Keratinocyte (primary cell): ENCODE measurements around the gene TOP3B. TPM values are rescaled to one million over a fixed set of nuclear protein-coding genes. Genes with fewer than 3 reads are reported as not detected.

Experiments
- DNase-seq: peaks from one replicate; pipeline ENCODE4 v3.0.0-alpha.2; 2011; ENCODE audit warnings: low read depth, missing footprints, low spot score
- FAIRE-seq: peaks from 2 replicates; lab custom pipeline; 2011; peaks lifted over from hg19 to GRCh38; lab: Jason Lieb, UNC
- H2AFZ ChIP-seq: 2 replicates; pipeline ENCODE4 v1.6.0; 2012; ENCODE audit warnings: low read length, control low read depth, inconsistent platforms; ENCODE audit not compliant: control insufficient read depth
- H3K27ac ChIP-seq: 2 replicates; pipeline ENCODE4 v1.5.1; 2011; ENCODE audit warnings: low read length; ENCODE audit not compliant: control insufficient read depth, insufficient read depth
- H3K27me3 ChIP-seq: 3 replicates; pipeline ENCODE4 v1.6.0; 2011; ENCODE audit warnings: low read length; ENCODE audit not compliant: control insufficient read depth, insufficient read depth; ENCODE audit errors: extremely low read depth
- H3K36me3 ChIP-seq, 2 experiments: 2 replicates in 1 of 2; 3 replicates in 1 of 2; pipeline ENCODE4 v1.5.1; 2011; ENCODE audit warnings: low read length in 2 of 2, mild to moderate bottlenecking in 1 of 2; ENCODE audit not compliant: control insufficient read depth in 2 of 2, insufficient read depth in 2 of 2; ENCODE audit errors: extremely low read depth in 1 of 2
- H3K4me1 ChIP-seq: 3 replicates; pipeline ENCODE4 v1.5.1; 2011; ENCODE audit warnings: low read length; ENCODE audit not compliant: control insufficient read depth, insufficient read depth; ENCODE audit errors: extremely low read depth
- H3K4me2 ChIP-seq: 3 replicates; pipeline ENCODE4 v1.6.0; 2011; ENCODE audit warnings: low read depth, low read length; ENCODE audit not compliant: control insufficient read depth, insufficient read depth; ENCODE audit errors: extremely low read depth
- H3K4me3 ChIP-seq, 3 experiments: fragments of 200-600 bp in 1 of 3; sonication (generic) in 1 of 3; 2 replicates in 2 of 3; 3 replicates in 1 of 3; pipeline ENCODE4 v1.5.1; 2011 to 2016; ENCODE audit warnings: low read length in 3 of 3, mild to moderate bottlenecking in 3 of 3, control low read depth in 2 of 3, inconsistent platforms in 1 of 3, low read depth in 1 of 3, mixed read lengths in 1 of 3, mixed run types in 1 of 3, moderate library complexity in 1 of 3; ENCODE audit not compliant: control insufficient read depth in 2 of 3, insufficient read depth in 2 of 3; ENCODE audit errors: extremely low read depth in 1 of 3
- H3K79me2 ChIP-seq: 2 replicates; pipeline ENCODE4 v1.6.0; 2012; ENCODE audit warnings: low read length; ENCODE audit not compliant: control insufficient read depth, insufficient read depth
- H3K9ac ChIP-seq: 3 replicates; pipeline ENCODE4 v1.6.0; 2011; ENCODE audit warnings: low read length; ENCODE audit not compliant: control insufficient read depth, insufficient read depth; ENCODE audit errors: extremely low read depth
- H3K9me1 ChIP-seq: 3 replicates; pipeline ENCODE4 v1.6.0; 2011; ENCODE audit warnings: low read length; ENCODE audit not compliant: control insufficient read depth, insufficient read depth; ENCODE audit errors: extremely low read depth
- H3K9me3 ChIP-seq: 2 replicates; pipeline ENCODE4 v1.5.1; 2012; ENCODE audit warnings: low read depth, low read length; ENCODE audit not compliant: control insufficient read depth
- H4K20me1 ChIP-seq: 3 replicates; pipeline ENCODE4 v1.6.0; 2011; ENCODE audit warnings: low read length; ENCODE audit not compliant: control insufficient read depth, insufficient read depth; ENCODE audit errors: extremely low read depth
- EZH2 ChIP-seq: IDR thresholded peaks from one replicate; pipeline ENCODE4 v1.6.1; 2012; ENCODE audit warnings: inconsistent platforms, mild to moderate bottlenecking, low read length, moderate library complexity
- dilution Hi-C: fragments of 300-500 bp; cut with MboI; formaldehyde crosslinking; loops from one replicate; pipeline ENCODE4 v1.7.0; 2020; ENCODE audit warnings: low sequenced_read_pairs; ENCODE audit not compliant: extremely low pct_ligation_motif_present
- polyA plus RNA-seq, 5 experiments: library from polyadenylated mRNA; depleted of rRNA in 3 of 5; stranded (reverse) in 3 of 5; stranded (forward) in 1 of 5; unstranded in 1 of 5; fragments of >200 nt; gene quantifications; 1 replicate in 1 of 5; 2 replicates in 3 of 5; 3 replicates in 1 of 5; pipeline versions ENCODE4 v1.2.1 to v1.2.3, GENCODE V29; 2011 to 2012; ENCODE audit warnings: missing spikeins in 2 of 5, low read depth in 1 of 5, low replicate concordance in 1 of 5
- TF ChIP-seq, protein P1 (sequence below), 3 experiments: IDR thresholded peaks in 1 of 3; conservative IDR thresholded peaks in 1 of 3; optimal IDR thresholded peaks in 1 of 3; 2 replicates in 2 of 3; 3 replicates in 1 of 3; pipeline versions ENCODE3 to v1.5.1; 2011; ENCODE audit warnings: low read length in 3 of 3, mild to moderate bottlenecking in 3 of 3, moderate library complexity in 2 of 3, control low read depth in 1 of 3, inconsistent platforms in 1 of 3; ENCODE audit not compliant: insufficient read depth in 2 of 3; ENCODE audit errors: extremely low read depth in 1 of 3

TOP3B gene
- polyA plus RNA-seq, 1 donor (not counting 4 experiments of a cell fraction or from before 2014, with no cell fraction given), result 13.8 TPM

DNA sequence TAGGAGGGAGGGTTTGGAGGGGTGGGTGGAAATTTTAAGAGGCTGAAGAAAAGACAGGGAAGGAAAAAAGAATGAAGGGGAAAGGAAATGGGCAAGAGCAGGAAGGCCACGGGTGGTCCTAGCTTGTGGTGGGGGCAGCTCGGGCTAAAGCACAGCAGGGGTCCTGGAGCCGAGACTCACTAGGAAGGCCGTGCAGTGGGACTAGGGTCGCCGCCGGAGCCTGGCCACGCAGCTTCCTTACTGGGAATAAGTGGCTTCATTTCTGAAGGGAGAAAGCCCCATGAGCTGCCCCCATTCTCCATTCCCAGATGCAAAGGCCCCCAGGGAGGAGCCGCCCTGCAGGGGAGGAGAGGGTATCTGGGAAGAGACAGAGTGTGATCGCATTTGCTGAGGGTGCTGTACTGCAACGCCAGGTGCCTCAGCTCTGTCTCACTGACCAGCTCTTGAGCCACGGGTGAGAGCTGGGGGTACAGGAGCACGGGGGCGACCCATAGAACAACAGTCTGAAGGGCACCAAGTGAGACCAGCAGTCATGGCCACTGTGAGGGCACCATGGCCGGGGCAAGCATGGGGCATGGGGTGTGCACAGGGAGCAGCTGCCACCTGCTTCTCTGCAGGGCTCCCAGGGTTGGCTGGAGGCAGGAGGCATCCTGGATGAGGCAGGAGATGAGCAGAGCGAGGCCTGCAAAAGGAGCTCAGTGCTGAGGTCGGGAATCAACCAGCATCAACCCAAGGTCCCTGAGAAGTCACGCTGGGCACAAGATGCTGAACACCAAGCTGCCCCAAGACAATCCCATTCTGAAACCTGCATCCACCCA, 11.6 kb downstream of the TOP3B start:
- dilution Hi-C loops, result no loop called here
- H3K27me3 ChIP-seq, result no peaks in the 10 kb centered on the region
- TF ChIP-seq, protein P1, sequence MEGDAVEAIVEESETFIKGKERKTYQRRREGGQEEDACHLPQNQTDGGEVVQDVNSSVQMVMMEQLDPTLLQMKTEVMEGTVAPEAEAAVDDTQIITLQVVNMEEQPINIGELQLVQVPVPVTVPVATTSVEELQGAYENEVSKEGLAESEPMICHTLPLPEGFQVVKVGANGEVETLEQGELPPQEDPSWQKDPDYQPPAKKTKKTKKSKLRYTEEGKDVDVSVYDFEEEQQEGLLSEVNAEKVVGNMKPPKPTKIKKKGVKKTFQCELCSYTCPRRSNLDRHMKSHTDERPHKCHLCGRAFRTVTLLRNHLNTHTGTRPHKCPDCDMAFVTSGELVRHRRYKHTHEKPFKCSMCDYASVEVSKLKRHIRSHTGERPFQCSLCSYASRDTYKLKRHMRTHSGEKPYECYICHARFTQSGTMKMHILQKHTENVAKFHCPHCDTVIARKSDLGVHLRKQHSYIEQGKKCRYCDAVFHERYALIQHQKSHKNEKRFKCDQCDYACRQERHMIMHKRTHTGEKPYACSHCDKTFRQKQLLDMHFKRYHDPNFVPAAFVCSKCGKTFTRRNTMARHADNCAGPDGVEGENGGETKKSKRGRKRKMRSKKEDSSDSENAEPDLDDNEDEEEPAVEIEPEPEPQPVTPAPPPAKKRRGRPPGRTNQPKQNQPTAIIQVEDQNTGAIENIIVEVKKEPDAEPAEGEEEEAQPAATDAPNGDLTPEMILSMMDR (optimal IDR thresholded peaks at IDR 0.05 in 1 of 3, IDR thresholded peaks at IDR 0.05 in 1 of 3, conservative IDR thresholded peaks at IDR 0.05 in 1 of 3; ENCODE audit: extremely low read depth in 1 of 3, insufficient read depth in 2 of 3, low read length in 3 of 3), result no peak
- TF ChIP-seq EZH2, result no peak
- peaks cover 5% of the 10 kb centered on the region for H4K20me1 ChIP-seq
- no peak overlapping the region for H3K27ac ChIP-seq
- no peak overlapping the region for H3K4me2 ChIP-seq
- no peak overlapping the region for H3K9ac ChIP-seq
- H2AFZ ChIP-seq, result no peak overlapping the region
- no peaks in the 10 kb centered on the region for H3K9me1 ChIP-seq
- H3K36me3 ChIP-seq, result peaks cover 59 to 65% of the 10 kb centered on the region in 2 experiments
- H3K4me1 ChIP-seq, result peaks cover 6% of the 10 kb centered on the region
- DNase-seq (no peak), FAIRE-seq (no peak)
- H3K79me2 ChIP-seq, result no peaks in the 10 kb centered on the region
- no peaks in the 10 kb centered on the region for H3K9me3 ChIP-seq
- no peak overlapping the region for H3K4me3 ChIP-seq

DNA sequence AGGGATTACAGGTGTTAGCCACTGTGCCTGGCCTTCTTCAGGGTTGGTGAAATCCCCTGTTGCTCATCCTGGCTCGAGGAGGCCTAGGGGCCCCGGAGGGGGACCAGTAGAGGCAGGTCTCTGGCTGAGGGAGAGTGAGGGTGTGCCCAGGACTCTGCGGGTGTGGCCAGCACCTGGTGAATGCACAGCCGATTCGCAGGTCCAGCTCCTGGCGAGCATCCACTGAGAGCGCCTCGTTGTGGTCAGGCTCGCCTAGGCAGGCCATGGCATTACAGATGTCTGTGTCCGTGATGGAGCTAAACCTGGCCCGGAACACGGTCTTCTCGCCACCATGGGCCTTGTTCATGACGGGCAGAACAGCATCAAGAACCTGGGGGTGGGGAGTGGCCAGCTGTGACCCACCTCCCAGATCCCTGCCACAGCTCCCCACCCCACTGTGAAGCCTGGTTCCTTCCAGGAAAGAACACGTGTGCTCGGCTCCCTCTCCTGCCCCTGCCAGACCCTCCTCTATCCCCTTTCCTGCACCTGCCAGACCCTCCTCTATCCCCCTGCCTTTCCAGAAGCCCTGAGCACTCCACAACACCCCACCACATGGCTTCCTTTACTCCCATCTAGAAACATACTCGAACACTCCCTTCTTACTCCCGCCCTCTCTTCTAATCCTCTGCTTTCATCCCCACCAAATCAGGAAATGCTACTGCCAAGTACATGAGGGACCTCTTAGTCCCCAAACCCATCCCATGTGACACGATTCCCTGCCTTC, 12.4 kb downstream of the TOP3B start:
- Histone ChIP-seq H3K79me2 (no peaks in the 10 kb centered on the region), H3K4me2 (no peak overlapping the region), H3K4me1 (peaks cover 6% of the 10 kb centered on the region), H3K4me3 (no peak overlapping the region), H4K20me1 (peaks cover 5% of the 10 kb centered on the region), H3K27me3 (no peaks in the 10 kb centered on the region), H2AFZ (no peak overlapping the region), H3K36me3 (peaks cover 59 to 60% of the 10 kb centered on the region in 2 experiments), H3K9me1 (no peaks in the 10 kb centered on the region), H3K27ac (no peak overlapping the region), H3K9me3 (no peaks in the 10 kb centered on the region), H3K9ac (no peak overlapping the region)
- TF ChIP-seq, protein P1 (optimal IDR thresholded peaks at IDR 0.05 in 1 of 3, IDR thresholded peaks at IDR 0.05 in 1 of 3, conservative IDR thresholded peaks at IDR 0.05 in 1 of 3; ENCODE audit: extremely low read depth in 1 of 3, insufficient read depth in 2 of 3, low read length in 3 of 3), result peak; percentile 24 to 58 (median 37)
- no peak for TF ChIP-seq EZH2
- DNase-seq (no peak), FAIRE-seq (no peak)
- dilution Hi-C loops, result no loop called here
